PFSK-1 (cell line): ENCODE results near the gene KMT5B.

Experiments used
- POLR2AphosphoS5 ChIP-seq: IDR thresholded peaks from 2 replicates; pipeline ENCODE4 v1.6.1; 2012; ENCODE audit warnings: low read depth, mild to moderate bottlenecking, control low read depth, low read length, moderate library complexity
- REST ChIP-seq, 2 experiments: IDR thresholded peaks; 2 replicates each; pipeline versions ENCODE4 v1.6.1 to v1.8.0; 2011 to 2012; ENCODE audit warnings: low read depth in 2 of 2, low read length in 2 of 2, control low read depth in 1 of 2, inconsistent platforms in 1 of 2, mild to moderate bottlenecking in 1 of 2, moderate library complexity in 1 of 2; ENCODE audit not compliant: insufficient read depth in 1 of 2

- TF ChIP-seq POLR2AphosphoS5 (no peak), REST (IDR thresholded peaks at IDR 0.05; ENCODE audit: insufficient read depth in 1 of 2, low read depth in 2 of 2, low read length in 2 of 2) (no peak)
Observed at GRCh38 chr11:68258363-68258765, 45.3 kb upstream of the KMT5B start.
